Right hindlimb (tissue), 1 donor: ENCODE data around the gene GLB1L2.
A peak's percentile ranks its signal among the peaks of the same experiment; 100 is the strongest.

ENCODE experiments used
- DNase-seq: peaks from one replicate; pipeline ENCODE4 v3.0.0-alpha.2; 2018

The GLB1L2 gene

GRCh38 chr11:134349109-134349801 is 17.5 kb downstream of the GLB1L2 start:
- DNase-seq, result no peak

- DNase-seq, result no peak
These were observed 18.1 kb downstream of the GLB1L2 start for GRCh38 chr11:134349802-134350355.

GRCh38 chr11:134350381-134350780 is 18.6 kb downstream of the GLB1L2 start:
- no peak for DNase-seq

- no peak for DNase-seq
These were observed 20.3 kb downstream of the GLB1L2 start for GRCh38 chr11:134352111-134352510.

GRCh38 chr11:134355136-134355535 is 23.3 kb downstream of the GLB1L2 start:
- no peak for DNase-seq

GRCh38 chr11:134355656-134356055 is 23.9 kb downstream of the GLB1L2 start:
- DNase-seq, result no peak

GRCh38 chr11:134356656-134357544 is 25.1 kb downstream of the GLB1L2 start:
- DNase-seq, result no peak

- no peak for DNase-seq
These were observed 25.7 kb downstream of the GLB1L2 start for GRCh38 chr11:134357545-134357839.

GRCh38 chr11:134358165-134358855 is 26.5 kb downstream of the GLB1L2 start:
- no peak for DNase-seq

GRCh38 chr11:134358856-134359490 is 27.2 kb downstream of the GLB1L2 start:
- no peak for DNase-seq

- no peak for DNase-seq
These were observed 27.9 kb downstream of the GLB1L2 start for GRCh38 chr11:134359646-134360045.

GRCh38 chr11:134360050-134360835 is 28.5 kb downstream of the GLB1L2 start:
- peak; percentile 87 for DNase-seq

GRCh38 chr11:134361661-134362060 is 29.9 kb downstream of the GLB1L2 start:
- no peak for DNase-seq

GRCh38 chr11:134362192-134362901 is 30.6 kb downstream of the GLB1L2 start:
- DNase-seq, result no peak

- DNase-seq, result no peak
These were observed 31.4 kb downstream of the GLB1L2 start for GRCh38 chr11:134363161-134363560.

GRCh38 chr11:134363592-134363991 is 31.8 kb downstream of the GLB1L2 start:
- DNase-seq, result no peak

GRCh38 chr11:134364261-134364660 is 32.5 kb downstream of the GLB1L2 start:
- no peak for DNase-seq

- DNase-seq, result no peak
These were observed 33.5 kb downstream of the GLB1L2 start for GRCh38 chr11:134365011-134365925.

GRCh38 chr11:134366254-134366653 is 34.5 kb downstream of the GLB1L2 start:
- DNase-seq, result no peak

GRCh38 chr11:134367781-134368180 is 36.0 kb downstream of the GLB1L2 start:
- no peak for DNase-seq
